GM23248 (cell line): ENCODE measurements around the gene PIK3CB. TPM values are rescaled to one million over a fixed set of nuclear protein-coding genes. Genes with fewer than 3 reads are reported as not detected.

Experiments
- polyA plus RNA-seq: library from polyadenylated mRNA; unstranded; fragments of >200 nt; fragmentation: Nextera tagmentation; extraction: Ambion mirVana; gene quantifications from 2 replicates; pipeline ENCODE4 v1.2.1, GENCODE V29; 2016
- total RNA-seq: library from RNA; depleted of rRNA; stranded (reverse); fragments of >200 nt; shearing (Covaris generic); gene quantifications from 2 replicates; pipeline ENCODE4 v1.2.3, GENCODE V29; 2014; rRNA removed

PIK3CB gene
- total and polyA plus RNA-seq, 2 experiments from 2014 or later: 4.8 to 6.4 TPM

Other genes with a start within 250 kb of the PIK3CB start
- 4.9 and 7.8 TPM in 2 replicates for gene CEP70, start 240.7 kb downstream of the PIK3CB start, total RNA-seq
- gene CEP70, start 240.7 kb downstream of the PIK3CB start, polyA plus RNA-seq: 6.0 and 7.6 TPM in 2 replicates
- gene FAIM, start 226.2 kb downstream of the PIK3CB start, total RNA-seq: 12.6 and 13.4 TPM in 2 replicates
- gene FAIM, start 226.2 kb downstream of the PIK3CB start, polyA plus RNA-seq: 19.8 and 21.8 TPM in 2 replicates
- gene FOXL2, start 112.2 kb upstream of the PIK3CB start, total RNA-seq: 3.6 and 3.7 TPM in 2 replicates
- 0.71 and 0.85 TPM in 2 replicates for gene FOXL2, start 112.2 kb upstream of the PIK3CB start, polyA plus RNA-seq
- gene FOXL2NB, start 112.3 kb upstream of the PIK3CB start, total RNA-seq: 0.54 and 2.5 TPM in 2 replicates
- 1.2 and 1.5 TPM in 2 replicates for gene FOXL2NB, start 112.3 kb upstream of the PIK3CB start, polyA plus RNA-seq
- gene PRR23A, start 171.3 kb upstream of the PIK3CB start, total RNA-seq: not detected in 2 replicates
- not detected in 2 replicates for gene PRR23A, start 171.3 kb upstream of the PIK3CB start, polyA plus RNA-seq
- not detected in 2 replicates for gene PRR23B, start 186.0 kb upstream of the PIK3CB start, total RNA-seq
- not detected in 2 replicates for gene PRR23B, start 186.0 kb upstream of the PIK3CB start, polyA plus RNA-seq
- not detected in 2 replicates for gene PRR23C, start 210.0 kb upstream of the PIK3CB start, total RNA-seq
- gene PRR23C, start 210.0 kb upstream of the PIK3CB start, polyA plus RNA-seq: not detected in 2 replicates